DOHH2 (cell line): ENCODE data around the gene NELFE.

ENCODE experiments used
- EZH2phosphoT487 ChIP-seq: fragments of 200-600 bp; sonication (generic); IDR thresholded peaks from 2 replicates; pipeline ENCODE4 v1.6.1; 2017; ENCODE audit warnings: borderline replicate concordance, mild to moderate bottlenecking, antibody characterized with exemption, low read length, moderate library complexity, mixed read lengths
- TF ChIP-seq, protein P1 (sequence below): fragments of 200-600 bp; sonication (generic); IDR thresholded peaks from one replicate; pipeline ENCODE4 v1.5.1; 2014; ENCODE audit warnings: antibody characterized with exemption, mild to moderate bottlenecking, low read depth, low read length; ENCODE audit not compliant: poor library complexity, severe bottlenecking

GRCh38 chr6:31958741-31959739 is at the start of gene NELFE, which contains the start of gene SKIC2:
- TF ChIP-seq, protein P1, sequence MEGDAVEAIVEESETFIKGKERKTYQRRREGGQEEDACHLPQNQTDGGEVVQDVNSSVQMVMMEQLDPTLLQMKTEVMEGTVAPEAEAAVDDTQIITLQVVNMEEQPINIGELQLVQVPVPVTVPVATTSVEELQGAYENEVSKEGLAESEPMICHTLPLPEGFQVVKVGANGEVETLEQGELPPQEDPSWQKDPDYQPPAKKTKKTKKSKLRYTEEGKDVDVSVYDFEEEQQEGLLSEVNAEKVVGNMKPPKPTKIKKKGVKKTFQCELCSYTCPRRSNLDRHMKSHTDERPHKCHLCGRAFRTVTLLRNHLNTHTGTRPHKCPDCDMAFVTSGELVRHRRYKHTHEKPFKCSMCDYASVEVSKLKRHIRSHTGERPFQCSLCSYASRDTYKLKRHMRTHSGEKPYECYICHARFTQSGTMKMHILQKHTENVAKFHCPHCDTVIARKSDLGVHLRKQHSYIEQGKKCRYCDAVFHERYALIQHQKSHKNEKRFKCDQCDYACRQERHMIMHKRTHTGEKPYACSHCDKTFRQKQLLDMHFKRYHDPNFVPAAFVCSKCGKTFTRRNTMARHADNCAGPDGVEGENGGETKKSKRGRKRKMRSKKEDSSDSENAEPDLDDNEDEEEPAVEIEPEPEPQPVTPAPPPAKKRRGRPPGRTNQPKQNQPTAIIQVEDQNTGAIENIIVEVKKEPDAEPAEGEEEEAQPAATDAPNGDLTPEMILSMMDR, result no peak
- TF ChIP-seq EZH2phosphoT487, result no peak
